ENCODE results near the gene RNF157.

DNA sequence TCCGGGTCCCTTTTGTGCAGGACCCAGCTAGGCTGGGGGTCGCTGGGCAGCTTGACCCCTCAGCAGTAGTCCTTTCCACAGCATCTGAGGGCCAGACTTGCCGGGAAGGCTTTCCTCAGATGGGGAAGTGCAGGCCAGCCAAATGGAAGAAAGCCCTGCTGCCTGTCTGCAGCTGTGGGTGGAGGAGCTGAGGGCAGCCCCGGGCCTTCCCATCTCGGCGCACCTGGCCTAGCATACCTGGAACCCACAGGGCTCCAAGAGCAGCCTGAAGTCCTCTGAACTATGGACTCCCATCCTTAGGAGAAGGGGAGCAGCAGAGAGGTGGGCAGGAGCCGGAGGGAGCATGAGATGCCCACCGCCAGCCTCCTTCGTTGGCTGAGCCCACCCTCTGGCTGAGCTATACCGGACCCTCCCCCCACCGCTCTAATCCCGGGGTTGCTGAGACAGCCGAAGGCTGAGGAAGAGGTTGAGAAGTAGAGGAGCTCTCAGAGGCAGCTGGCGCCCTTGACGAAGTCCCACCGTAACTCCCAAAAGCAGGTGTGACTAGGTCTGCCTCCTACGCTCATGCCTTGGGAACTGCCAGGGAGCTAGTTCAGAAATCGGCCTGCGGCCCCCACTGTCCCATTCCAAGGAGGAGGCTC, 38.1 kb upstream of the RNF157 start:
- TF ChIP-seq, protein P1, sequence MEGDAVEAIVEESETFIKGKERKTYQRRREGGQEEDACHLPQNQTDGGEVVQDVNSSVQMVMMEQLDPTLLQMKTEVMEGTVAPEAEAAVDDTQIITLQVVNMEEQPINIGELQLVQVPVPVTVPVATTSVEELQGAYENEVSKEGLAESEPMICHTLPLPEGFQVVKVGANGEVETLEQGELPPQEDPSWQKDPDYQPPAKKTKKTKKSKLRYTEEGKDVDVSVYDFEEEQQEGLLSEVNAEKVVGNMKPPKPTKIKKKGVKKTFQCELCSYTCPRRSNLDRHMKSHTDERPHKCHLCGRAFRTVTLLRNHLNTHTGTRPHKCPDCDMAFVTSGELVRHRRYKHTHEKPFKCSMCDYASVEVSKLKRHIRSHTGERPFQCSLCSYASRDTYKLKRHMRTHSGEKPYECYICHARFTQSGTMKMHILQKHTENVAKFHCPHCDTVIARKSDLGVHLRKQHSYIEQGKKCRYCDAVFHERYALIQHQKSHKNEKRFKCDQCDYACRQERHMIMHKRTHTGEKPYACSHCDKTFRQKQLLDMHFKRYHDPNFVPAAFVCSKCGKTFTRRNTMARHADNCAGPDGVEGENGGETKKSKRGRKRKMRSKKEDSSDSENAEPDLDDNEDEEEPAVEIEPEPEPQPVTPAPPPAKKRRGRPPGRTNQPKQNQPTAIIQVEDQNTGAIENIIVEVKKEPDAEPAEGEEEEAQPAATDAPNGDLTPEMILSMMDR (IDR thresholded peaks at IDR 0.05): no peak
- TF ChIP-seq POLR2A (IDR thresholded peaks at IDR 0.05): no peak

Data from heart left ventricle (tissue), 13 donors.